Measurements from ENCODE around the gene FITM1. TPM values are rescaled to one million over a fixed set of nuclear protein-coding genes. Genes with fewer than 3 reads are reported as not detected.

Gene FITM1
- polyA plus RNA-seq, 1 donor (not counting 4 experiments of a cell fraction or from before 2014, with no cell fraction given): not detected

- no peak overlapping the region for H3K9ac ChIP-seq (ENCODE audit: control insufficient read depth, extremely low read depth, insufficient read depth, low read length)
- H3K27me3 ChIP-seq (ENCODE audit: control insufficient read depth, extremely low read depth, insufficient read depth, low read length): no peaks in the 10 kb centered on the region
- TF ChIP-seq EZH2 (IDR thresholded peaks at IDR 0.05; ENCODE audit: low read length) (no peak), CTCF (optimal IDR thresholded peaks at IDR 0.05 in 1 of 3, IDR thresholded peaks at IDR 0.05 in 1 of 3, conservative IDR thresholded peaks at IDR 0.05 in 1 of 3; ENCODE audit: extremely low read depth in 1 of 3, insufficient read depth in 2 of 3, low read length in 3 of 3) (no peak)
- peaks cover 28% of the 10 kb centered on the region for H3K4me1 ChIP-seq (ENCODE audit: control insufficient read depth, extremely low read depth, insufficient read depth, low read length)
- H3K4me2 ChIP-seq (ENCODE audit: control insufficient read depth, extremely low read depth, insufficient read depth, low read depth, low read length): no peak overlapping the region
- peaks cover 2% of the 10 kb centered on the region for H3K9me1 ChIP-seq (ENCODE audit: control insufficient read depth, extremely low read depth, insufficient read depth, low read length)
- H3K4me3 ChIP-seq (ENCODE audit: control insufficient read depth in 2 of 3, extremely low read depth in 1 of 3, insufficient read depth in 2 of 3, low read depth in 1 of 3, low read length in 3 of 3): no peak overlapping the region
- no peak for DNase-seq (ENCODE audit: low read depth, low spot score)
- no peak for FAIRE-seq
- dilution Hi-C loops (cut with MboI; ENCODE audit: extremely low pct_ligation_motif_present, low sequenced_read_pairs): no loop called here
- H3K27ac ChIP-seq (ENCODE audit: control insufficient read depth, insufficient read depth, low read length): no peak overlapping the region
- no peaks in the 10 kb centered on the region for H4K20me1 ChIP-seq (ENCODE audit: control insufficient read depth, extremely low read depth, insufficient read depth, low read length)
- no peaks in the 10 kb centered on the region for H3K9me3 ChIP-seq (ENCODE audit: control insufficient read depth, low read depth, low read length)
- peaks cover 32% of the 10 kb centered on the region for H3K79me2 ChIP-seq (ENCODE audit: control insufficient read depth, insufficient read depth, low read length)
- no peak overlapping the region for H2AFZ ChIP-seq (ENCODE audit: control insufficient read depth, low read length)
- H3K36me3 ChIP-seq (ENCODE audit: control insufficient read depth in 2 of 2, extremely low read depth in 1 of 2, insufficient read depth in 2 of 2, low read length in 2 of 2): peaks cover 12 to 21% of the 10 kb centered on the region in 2 experiments
Measured at GRCh38 chr14:24137529-24138395, 7.3 kb downstream of the FITM1 start.

- no peaks in the 10 kb centered on the region for H3K9me3 ChIP-seq (ENCODE audit: control insufficient read depth, low read depth, low read length)
- peaks cover 28% of the 10 kb centered on the region for H3K4me1 ChIP-seq (ENCODE audit: control insufficient read depth, extremely low read depth, insufficient read depth, low read length)
- H3K27ac ChIP-seq (ENCODE audit: control insufficient read depth, insufficient read depth, low read length): no peak overlapping the region
- no peak overlapping the region for H3K4me2 ChIP-seq (ENCODE audit: control insufficient read depth, extremely low read depth, insufficient read depth, low read depth, low read length)
- no peak for FAIRE-seq
- H3K79me2 ChIP-seq (ENCODE audit: control insufficient read depth, insufficient read depth, low read length): peaks cover 32% of the 10 kb centered on the region
- peaks cover 12 to 25% of the 10 kb centered on the region in 2 experiments for H3K36me3 ChIP-seq (ENCODE audit: control insufficient read depth in 2 of 2, extremely low read depth in 1 of 2, insufficient read depth in 2 of 2, low read length in 2 of 2)
- H4K20me1 ChIP-seq (ENCODE audit: control insufficient read depth, extremely low read depth, insufficient read depth, low read length): no peaks in the 10 kb centered on the region
- H3K4me3 ChIP-seq (ENCODE audit: control insufficient read depth in 2 of 3, extremely low read depth in 1 of 3, insufficient read depth in 2 of 3, low read depth in 1 of 3, low read length in 3 of 3): no peak overlapping the region
- H3K9ac ChIP-seq (ENCODE audit: control insufficient read depth, extremely low read depth, insufficient read depth, low read length): no peak overlapping the region
- peaks cover 4% of the 10 kb centered on the region for H3K9me1 ChIP-seq (ENCODE audit: control insufficient read depth, extremely low read depth, insufficient read depth, low read length)
- DNase-seq (ENCODE audit: low read depth, low spot score): no peak
- dilution Hi-C loops (cut with MboI; ENCODE audit: extremely low pct_ligation_motif_present, low sequenced_read_pairs): no loop called here
- TF ChIP-seq CTCF (optimal IDR thresholded peaks at IDR 0.05 in 1 of 3, IDR thresholded peaks at IDR 0.05 in 1 of 3, conservative IDR thresholded peaks at IDR 0.05 in 1 of 3; ENCODE audit: extremely low read depth in 1 of 3, insufficient read depth in 2 of 3, low read length in 3 of 3) (no peak), EZH2 (IDR thresholded peaks at IDR 0.05; ENCODE audit: low read length) (no peak)
- no peaks in the 10 kb centered on the region for H3K27me3 ChIP-seq (ENCODE audit: control insufficient read depth, extremely low read depth, insufficient read depth, low read length)
- H2AFZ ChIP-seq (ENCODE audit: control insufficient read depth, low read length): no peak overlapping the region
Measured at GRCh38 chr14:24138396-24139271, 8.2 kb downstream of the FITM1 start.
